Stimulated activated naive CD4-positive, alpha-beta T cell treated with Interleukin-2 at 50 U/mL for 16 hours (primary cell): Measurements from ENCODE around the gene LTA.
"Not testable (repeated sequence)": the region's sequence is repeated elsewhere in the genome, so short reads cannot be mapped to it uniquely, and the experiment has no call there.

ENCODE experiments used
- DNase-seq: peaks from one replicate; lab custom pipeline; 2025; lab: John Stamatoyannopoulos, UW

The LTA gene

GRCh38 chr6:31586599-31587281, 14.7 kb downstream of the LTA start:
- DNase-seq: peak; percentile 12

DNA sequence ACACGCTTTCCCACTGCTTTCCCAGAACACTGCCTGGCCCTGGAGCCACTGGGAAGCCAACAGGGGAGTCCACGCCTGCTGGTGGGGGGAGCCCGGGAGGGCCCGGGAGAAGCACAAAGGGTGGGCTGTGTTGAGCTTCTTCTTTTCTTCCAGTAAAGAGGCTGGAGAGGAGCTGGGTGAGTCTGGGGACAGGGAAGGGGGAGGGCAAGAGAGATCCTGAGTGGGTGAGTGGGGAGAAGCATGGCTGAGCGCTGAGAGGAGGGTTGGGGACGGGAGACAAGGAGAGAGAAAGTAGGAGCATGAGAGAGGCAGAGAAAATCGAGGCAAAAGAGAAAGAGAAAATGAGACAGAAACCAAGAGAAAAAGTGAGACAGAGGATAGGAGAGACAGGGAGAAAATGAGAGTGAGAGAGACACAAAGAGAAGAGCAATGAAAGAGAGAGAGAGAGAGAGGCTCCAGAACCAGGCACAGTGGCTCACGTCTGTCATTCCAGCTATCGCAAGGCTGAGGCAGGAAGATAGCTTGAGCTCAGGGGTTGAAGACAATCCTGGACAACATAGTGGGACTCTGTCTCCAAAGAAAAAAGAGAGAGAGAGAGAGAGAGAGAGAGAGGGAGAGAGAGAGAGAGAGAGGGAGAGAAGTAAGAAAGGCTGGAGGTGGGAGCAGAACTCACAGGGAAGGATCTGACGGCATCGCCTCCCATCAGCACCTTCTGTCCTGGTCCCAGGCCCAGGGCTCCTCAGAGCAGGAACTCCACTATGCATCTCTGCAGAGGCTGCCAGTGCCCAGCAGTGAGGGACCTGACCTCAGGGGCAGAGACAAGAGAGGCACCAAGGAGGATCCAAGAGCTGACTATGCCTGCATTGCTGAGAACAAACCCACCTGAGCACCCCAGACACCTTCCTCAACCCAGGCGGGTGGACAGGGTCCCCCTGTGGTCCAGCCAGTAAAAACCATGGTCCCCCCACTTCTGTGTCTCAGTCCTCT, 16.0 kb downstream of the LTA start:
- no peak for DNase-seq

GRCh38 chr6:31588871-31589650, 17.0 kb downstream of the LTA start:
- no peak for DNase-seq

DNA sequence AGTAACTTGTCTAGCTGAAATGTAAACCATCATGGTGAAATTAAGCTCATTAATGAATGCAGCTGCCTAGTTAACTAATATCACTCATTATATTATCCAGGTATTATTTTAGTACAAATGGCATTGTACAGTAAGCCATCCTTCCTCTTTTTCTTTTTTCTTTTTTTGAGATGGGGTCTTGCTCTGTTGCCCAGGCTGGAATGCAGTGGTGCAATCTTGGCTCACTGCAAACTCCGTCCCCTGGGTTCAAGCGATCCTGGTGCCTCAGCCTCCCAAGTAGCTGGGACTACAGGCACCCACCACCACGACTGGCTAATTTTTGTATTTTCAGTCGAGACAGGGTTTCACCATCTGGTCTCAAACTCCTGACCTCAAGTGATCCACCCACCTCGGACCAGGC, 18.6 kb downstream of the LTA start:
- DNase-seq: not testable (repeated sequence)

DNA sequence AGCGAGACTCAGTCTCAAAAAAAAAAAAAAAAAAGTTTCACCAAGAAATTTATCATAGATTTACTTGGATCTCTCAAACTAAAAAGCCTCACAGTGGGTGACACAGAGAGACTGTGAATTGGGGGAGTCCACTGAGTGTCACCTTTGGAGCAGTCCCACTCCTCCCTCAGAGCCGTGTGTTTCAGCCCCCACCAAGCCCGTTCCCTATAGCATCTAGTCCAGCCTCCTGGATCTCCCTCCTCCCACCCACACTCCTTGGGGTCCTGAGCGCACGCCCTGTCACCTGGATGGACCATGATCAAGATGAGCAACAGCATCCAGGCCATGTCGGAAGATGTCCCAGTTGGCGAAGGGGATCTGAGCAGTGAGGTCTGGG, 20.3 kb downstream of the LTA start:
- DNase-seq: no peak

DNA sequence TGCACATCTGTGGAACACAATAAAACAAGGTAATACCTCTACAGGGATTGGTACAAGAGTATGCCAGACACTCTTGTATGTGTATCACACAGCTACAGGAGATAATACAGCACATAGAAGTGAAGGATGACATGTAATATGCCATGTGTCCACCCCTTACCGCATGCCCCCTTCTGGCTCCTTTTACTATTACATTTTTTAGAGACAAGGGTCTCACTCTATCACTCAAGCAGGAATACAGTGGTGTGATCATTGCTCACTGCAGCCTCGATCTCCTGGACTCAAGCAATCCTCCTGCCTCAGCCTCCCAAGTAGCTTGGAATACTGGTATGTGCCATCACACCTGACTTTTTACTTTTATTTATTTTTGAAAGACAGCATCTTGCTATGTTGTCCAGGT, 24.9 kb downstream of the LTA start:
- no peak for DNase-seq

DNA sequence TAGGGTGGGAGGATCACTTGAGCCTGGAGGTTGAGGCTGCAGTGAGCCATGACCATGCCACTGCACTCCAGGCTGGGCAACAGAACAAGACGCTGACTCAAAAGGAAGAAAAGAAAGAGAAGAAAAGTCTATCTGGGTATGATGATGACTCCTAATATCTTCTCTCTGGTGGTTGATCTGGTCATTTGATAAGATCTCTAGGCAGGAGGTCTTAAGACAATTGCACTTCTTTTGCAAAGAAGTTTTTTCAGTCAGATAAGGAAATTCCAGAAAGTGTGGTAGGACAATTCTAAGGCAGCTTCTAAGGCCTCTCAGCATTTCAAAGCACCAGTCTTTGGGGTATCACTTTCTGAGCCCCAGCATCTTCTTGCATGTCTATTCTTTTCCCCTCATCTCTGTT, 35.2 kb downstream of the LTA start:
- no peak for DNase-seq

GRCh38 chr6:31609519-31610406, 37.7 kb downstream of the LTA start:
- DNase-seq: no peak

DNA sequence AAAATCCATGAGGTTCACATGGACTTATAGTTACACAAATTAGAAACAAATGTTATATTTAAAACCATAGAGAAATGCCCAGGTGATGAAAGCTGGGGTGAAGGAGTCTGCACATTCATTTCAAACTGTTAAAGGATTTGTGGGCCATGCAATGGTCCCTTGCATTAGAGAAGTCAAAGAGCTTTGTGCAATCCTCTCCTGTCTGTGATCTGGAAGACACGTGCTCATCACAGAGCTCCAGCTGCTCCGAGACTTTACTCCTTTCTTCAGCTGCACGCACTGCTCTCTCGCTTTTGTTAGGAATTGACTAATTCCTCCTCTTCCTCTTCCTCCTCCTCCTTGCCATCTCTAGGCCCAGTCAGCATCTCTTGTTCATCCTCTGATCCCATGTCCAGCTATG, 38.9 kb downstream of the LTA start:
- DNase-seq: no peak

DNA sequence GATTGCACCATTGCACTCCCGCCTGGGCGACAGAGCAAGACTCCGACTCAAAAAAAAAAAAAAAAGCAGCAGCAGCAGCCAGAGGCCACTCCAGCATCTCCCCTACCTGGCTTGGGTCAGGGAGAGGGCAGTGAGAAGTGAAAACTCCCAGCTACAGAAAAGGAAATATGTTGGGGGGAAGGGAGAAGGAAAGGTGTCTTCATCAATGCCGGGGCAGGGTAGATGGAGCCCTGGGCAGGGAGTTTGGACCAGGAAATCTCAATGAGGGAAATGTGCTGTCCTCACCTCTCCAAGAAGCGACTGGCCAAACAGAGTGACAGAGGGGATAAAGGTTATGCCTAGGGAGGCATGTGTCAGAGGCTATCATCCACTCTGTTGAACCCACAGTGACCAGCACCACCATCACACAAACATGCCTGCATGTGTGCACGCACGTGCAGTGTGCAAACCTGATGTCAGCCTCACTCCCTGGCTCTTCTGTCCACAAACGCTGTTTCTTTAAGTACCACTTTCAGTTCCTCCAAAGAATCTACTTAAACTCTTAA, 42.1 kb downstream of the LTA start:
- no peak for DNase-seq

DNA sequence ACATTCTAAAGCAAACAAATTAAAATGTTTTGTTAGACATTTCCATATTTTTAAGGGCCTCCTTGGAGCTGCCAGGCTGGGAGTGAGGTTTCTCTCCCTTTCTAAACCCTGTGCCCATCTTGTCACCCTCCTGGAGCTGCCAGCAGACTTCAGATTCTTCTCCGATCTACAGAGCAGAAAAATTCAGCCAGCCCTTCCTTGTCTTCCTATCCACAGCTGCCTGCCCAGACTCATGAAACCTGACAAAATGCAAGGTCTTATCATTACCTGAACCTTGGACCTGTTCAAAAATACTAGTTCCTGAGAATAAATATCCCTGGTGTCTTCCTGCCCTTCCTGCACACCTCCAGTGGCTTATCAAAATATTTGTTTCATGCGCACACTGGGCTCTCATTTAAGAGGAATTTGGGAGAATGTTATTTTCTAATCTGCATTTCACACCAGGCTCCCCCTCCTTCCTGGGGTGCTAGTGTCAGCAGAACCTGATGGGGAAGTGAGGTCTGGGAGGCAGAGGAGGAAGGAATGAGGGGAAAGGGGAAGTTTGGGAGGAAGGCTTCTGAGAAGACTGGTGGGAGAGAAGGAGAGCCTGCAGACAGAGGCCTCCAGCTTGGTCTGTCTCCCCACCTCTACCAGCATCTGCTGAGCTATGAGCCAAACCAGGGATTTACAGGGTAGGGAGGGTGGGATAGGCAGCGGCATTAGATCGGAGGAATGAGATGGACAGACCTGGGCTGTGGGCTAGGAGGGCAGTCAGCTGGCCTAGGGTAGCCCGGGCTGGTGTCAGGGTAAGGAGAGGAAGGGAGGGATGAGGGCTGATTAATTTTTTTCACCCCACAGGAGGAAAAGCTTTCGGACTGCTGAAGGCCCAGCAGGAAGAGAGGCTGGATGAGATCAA, 42.8 kb downstream of the LTA start, which contains the start of gene AIF1:
AIF1 (plus strand) TSS at position 551 of the 895 bp plus-strand sequence; CDS start at position 647, 96 bp downstream.
- no peak for DNase-seq

- DNase-seq: no peak
Observed at GRCh38 chr6:31615748-31616147, 43.7 kb downstream of the LTA start.

DNA sequence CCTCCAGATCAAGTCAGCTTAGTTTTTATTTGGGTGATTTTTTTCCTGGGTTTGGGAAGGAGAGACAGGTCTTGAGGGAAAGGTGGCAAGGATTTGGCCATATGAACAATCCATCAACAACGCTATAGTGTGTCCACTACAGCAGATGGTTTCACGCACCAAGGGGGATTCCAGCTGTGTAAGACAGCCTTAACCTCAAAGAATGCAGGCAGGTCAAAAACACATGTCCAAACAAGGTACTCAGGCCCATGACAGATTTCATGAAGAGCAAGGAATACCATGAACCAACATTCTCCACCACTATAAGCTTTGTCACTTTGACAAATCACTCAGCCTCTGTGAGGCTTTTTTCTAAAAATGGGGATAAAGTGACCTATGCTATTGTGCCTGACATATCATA, 44.9 kb downstream of the LTA start:
- DNase-seq: no peak

GRCh38 chr6:31619805-31620585, 47.9 kb downstream of the LTA start:
- DNase-seq: peak; percentile 99

DNA sequence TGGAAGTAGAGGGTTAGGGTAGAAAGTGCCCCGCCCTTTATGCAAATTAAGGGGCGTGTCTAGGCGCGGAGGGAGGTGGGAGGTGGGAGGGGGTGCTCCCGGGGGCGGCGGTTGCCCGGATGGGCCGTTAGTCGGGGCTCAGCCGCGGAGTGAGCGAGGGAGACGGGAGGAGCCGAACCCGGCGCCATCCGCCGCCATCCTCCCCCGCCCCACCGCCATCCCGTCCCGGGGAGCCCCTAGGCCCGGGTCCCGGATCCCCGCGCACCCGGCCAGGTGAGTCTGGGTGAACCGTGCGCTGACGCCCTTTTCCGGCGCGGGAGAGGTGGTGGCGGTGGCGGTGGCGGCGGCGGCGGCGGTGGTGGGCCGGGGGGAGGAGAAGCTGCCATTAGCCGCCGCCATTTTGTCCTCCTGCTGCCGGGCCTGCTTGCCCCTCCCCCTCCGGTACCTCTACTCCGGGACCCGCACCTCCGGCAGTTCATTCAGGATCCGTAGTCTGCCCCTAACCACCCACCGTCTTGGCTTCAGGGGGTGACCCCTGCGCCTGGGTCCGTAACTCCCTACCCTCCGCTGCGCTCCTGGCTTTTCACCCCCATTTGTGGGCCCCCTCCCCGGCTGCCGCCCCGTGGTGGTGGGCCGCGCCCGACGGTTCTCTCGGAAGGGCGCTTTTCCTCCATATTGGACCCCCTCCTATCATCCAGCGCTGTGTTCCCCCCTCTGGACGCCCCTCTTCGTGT, 48.7 kb downstream of the LTA start, which contains the start of gene PRRC2A:
PRRC2A (plus strand) TSS at position 130 of the 734 bp plus-strand sequence. CDS start 2,075 bp downstream, outside the sequence.
- peak; percentile 99 for DNase-seq

DNA sequence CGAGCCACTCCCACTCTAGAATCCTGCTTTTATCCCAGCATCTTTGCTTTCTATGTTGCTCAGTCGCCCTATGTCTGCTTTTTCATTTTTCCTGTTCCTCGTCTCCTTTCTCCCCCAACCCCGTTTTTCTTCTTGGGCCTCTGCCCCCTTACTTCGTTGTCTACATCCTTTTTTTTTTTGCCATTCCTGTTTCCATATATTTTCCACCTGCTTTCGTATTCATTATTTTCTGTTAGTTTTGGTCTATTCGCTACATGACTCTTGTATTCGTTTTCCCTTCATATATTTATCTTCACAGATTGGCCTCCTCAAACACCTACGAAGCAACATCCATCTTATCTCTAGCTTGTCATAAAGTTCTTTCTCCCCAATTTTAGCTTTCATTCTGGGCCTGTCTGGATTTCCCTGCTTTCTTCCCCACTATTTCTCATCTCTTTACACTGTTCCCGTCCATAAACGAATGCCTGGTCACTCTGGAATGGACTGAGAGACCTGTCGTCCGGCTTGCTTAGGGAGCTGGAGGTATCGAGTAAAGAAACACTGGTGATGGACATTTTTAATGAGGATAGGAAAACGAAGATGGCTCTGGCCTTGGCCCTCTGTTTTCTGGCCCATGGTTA, 49.3 kb downstream of the LTA start:
- no peak for DNase-seq

GRCh38 chr6:31621991-31622390, 49.9 kb downstream of the LTA start:
- DNase-seq: no peak

- DNase-seq: no peak
Observed at GRCh38 chr6:31622684-31623091, 50.6 kb downstream of the LTA start.
